NT2/D1 (cell line): ENCODE measurements around the gene DRAXIN.

ENCODE experiments used
- DNase-seq: peaks from one replicate; pipeline ENCODE4 v3.0.0-alpha.2; 2011; ENCODE audit warnings: low read depth, low spot score
- H3K27me3 ChIP-seq: 2 replicates; pipeline ENCODE4 v1.6.0; 2011; ENCODE audit warnings: mild to moderate bottlenecking; ENCODE audit not compliant: insufficient read length, insufficient read depth
- H3K36me3 ChIP-seq: 2 replicates; pipeline ENCODE4 v1.6.1; 2011; ENCODE audit warnings: mild to moderate bottlenecking, low read length, mixed read lengths; ENCODE audit not compliant: insufficient read depth, insufficient read length
- H3K4me1 ChIP-seq: 2 replicates; pipeline ENCODE4 v1.5.1; 2011; ENCODE audit not compliant: insufficient read depth, insufficient read length
- H3K4me3 ChIP-seq: 2 replicates; pipeline ENCODE4 v1.5.1; 2011; ENCODE audit warnings: low read depth; ENCODE audit not compliant: insufficient read length
- H3K9ac ChIP-seq: 2 replicates; pipeline ENCODE4 v1.6.0; 2011; ENCODE audit warnings: low read depth; ENCODE audit not compliant: insufficient read length
- H3K9me3 ChIP-seq: 2 replicates; pipeline ENCODE4 v1.5.1; 2011; ENCODE audit warnings: mild to moderate bottlenecking, low read length; ENCODE audit not compliant: insufficient read depth
- SUZ12 ChIP-seq: IDR thresholded peaks from 2 replicates; pipeline ENCODE4 v1.6.1; 2011; ENCODE audit not compliant: insufficient read length, insufficient read depth; ENCODE audit errors: extremely low read depth
- YY1 ChIP-seq: IDR thresholded peaks from 2 replicates; pipeline ENCODE4 v1.6.1; 2011; ENCODE audit not compliant: insufficient read length, insufficient read depth
- ZNF274 ChIP-seq: IDR thresholded peaks from 2 replicates; pipeline ENCODE4 v1.6.1; 2011; ENCODE audit warnings: mild to moderate bottlenecking, low read depth, low read length

Gene DRAXIN

GRCh38 chr1:11744287-11744686 is 52.8 kb downstream of the DRAXIN start:
- Histone ChIP-seq H3K9me3 (no peaks in the 10 kb centered on the region), H3K9ac (no peak overlapping the region), H3K4me1 (peaks cover 7% of the 10 kb centered on the region), H3K36me3 (peaks cover 25% of the 10 kb centered on the region), H3K4me3 (no peak overlapping the region), H3K27me3 (no peaks in the 10 kb centered on the region)
- TF ChIP-seq SUZ12 (no peak), ZNF274 (no peak)
- no peak for DNase-seq

- peaks cover 2% of the 10 kb centered on the region for H3K4me1 ChIP-seq
- no peaks in the 10 kb centered on the region for H3K9me3 ChIP-seq
- peaks cover 43% of the 10 kb centered on the region for H3K36me3 ChIP-seq
- no peak for TF ChIP-seq ZNF274
- H3K27me3 ChIP-seq = no peaks in the 10 kb centered on the region
- no peak overlapping the region for H3K4me3 ChIP-seq
- no peak for DNase-seq
- H3K9ac ChIP-seq = no peak overlapping the region
Observed at GRCh38 chr1:11746092-11746491, 54.6 kb downstream of the DRAXIN start.

- H3K9ac ChIP-seq = no peak overlapping the region
- no peaks in the 10 kb centered on the region for H3K27me3 ChIP-seq
Observed at GRCh38 chr1:11746795-11747487, 55.4 kb downstream of the DRAXIN start.

GRCh38 chr1:11748294-11749202 is 57.0 kb downstream of the DRAXIN start:
- no peak overlapping the region for H3K4me3 ChIP-seq
- H3K27me3 ChIP-seq = no peaks in the 10 kb centered on the region
- H3K4me1 ChIP-seq = peaks cover 8% of the 10 kb centered on the region
- H3K9ac ChIP-seq = no peak overlapping the region
- DNase-seq = no peak
- H3K9me3 ChIP-seq = no peaks in the 10 kb centered on the region
- TF ChIP-seq ZNF274 = no peak
- no peak for TF ChIP-seq YY1
- TF ChIP-seq SUZ12 = no peak
- H3K36me3 ChIP-seq = peaks cover 45% of the 10 kb centered on the region

More at GRCh38 chr1:11746795-11747487, 55.4 kb downstream of the DRAXIN start:
- H3K4me3 ChIP-seq = no peak overlapping the region
- peaks cover 2% of the 10 kb centered on the region for H3K4me1 ChIP-seq
- H3K36me3 ChIP-seq = peaks cover 45% of the 10 kb centered on the region
- H3K9me3 ChIP-seq = no peaks in the 10 kb centered on the region
- TF ChIP-seq YY1 (no peak), ZNF274 (no peak), SUZ12 (no peak)
- no peak for DNase-seq

GRCh38 chr1:11749203-11749689 is 57.7 kb downstream of the DRAXIN start:
- TF ChIP-seq SUZ12 (no peak), ZNF274 (no peak), YY1 (no peak)
- no peaks in the 10 kb centered on the region for H3K9me3 ChIP-seq
- H3K4me3 ChIP-seq = no peak overlapping the region
- no peak for DNase-seq
- peaks cover 45% of the 10 kb centered on the region for H3K36me3 ChIP-seq
- peaks cover 9% of the 10 kb centered on the region for H3K4me1 ChIP-seq
- H3K9ac ChIP-seq = no peak overlapping the region
- no peaks in the 10 kb centered on the region for H3K27me3 ChIP-seq

GRCh38 chr1:11749996-11750395 is 58.5 kb downstream of the DRAXIN start:
- Histone ChIP-seq H3K36me3 (peaks cover 45% of the 10 kb centered on the region), H3K9me3 (no peaks in the 10 kb centered on the region), H3K27me3 (no peaks in the 10 kb centered on the region), H3K4me1 (peaks cover 9% of the 10 kb centered on the region), H3K4me3 (no peak overlapping the region), H3K9ac (no peak overlapping the region)
- TF ChIP-seq ZNF274 = no peak
- DNase-seq = no peak

GRCh38 chr1:11751087-11751486 is 59.6 kb downstream of the DRAXIN start:
- Histone ChIP-seq H3K9me3 (no peaks in the 10 kb centered on the region), H3K36me3 (peaks cover 44% of the 10 kb centered on the region), H3K9ac (no peak overlapping the region), H3K4me1 (peaks cover 9% of the 10 kb centered on the region), H3K4me3 (no peak overlapping the region), H3K27me3 (no peaks in the 10 kb centered on the region)
- no peak for TF ChIP-seq ZNF274
- no peak for TF ChIP-seq SUZ12
- no peak for TF ChIP-seq YY1
- no peak for DNase-seq
